Measurements from ENCODE around the gene KRT78. TPM values are rescaled to one million over a fixed set of nuclear protein-coding genes. Genes with fewer than 3 reads are reported as not detected.
A peak's percentile ranks its signal among the peaks of the same experiment; 100 is the strongest.

The KRT78 gene
- total and polyA plus RNA-seq, 9 of the 15 experiments (the other 6 are each of a cell fraction or from before 2014, with no cell fraction given) = not detected

DNA sequence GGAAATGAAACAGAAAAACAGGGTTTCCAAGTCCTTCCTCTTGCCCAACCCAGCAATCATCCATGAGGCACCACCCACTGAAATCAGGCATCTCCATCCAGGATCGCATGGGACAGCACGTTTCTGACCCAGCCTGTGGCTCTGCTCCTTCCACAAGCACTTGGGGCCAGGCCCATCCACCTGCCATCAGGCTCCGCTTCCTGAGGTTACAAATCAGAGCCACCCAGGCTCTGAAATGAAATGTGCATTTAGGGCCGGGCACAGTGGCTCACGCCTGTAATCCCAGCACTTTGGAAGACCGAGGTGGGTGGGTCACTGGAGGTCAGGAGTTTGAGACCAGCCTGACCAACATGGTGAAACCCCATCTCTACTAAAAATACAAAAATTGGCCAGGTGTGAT lies 717 bp upstream of the KRT78 start (continued):
- TF ChIP-seq, protein P1, sequence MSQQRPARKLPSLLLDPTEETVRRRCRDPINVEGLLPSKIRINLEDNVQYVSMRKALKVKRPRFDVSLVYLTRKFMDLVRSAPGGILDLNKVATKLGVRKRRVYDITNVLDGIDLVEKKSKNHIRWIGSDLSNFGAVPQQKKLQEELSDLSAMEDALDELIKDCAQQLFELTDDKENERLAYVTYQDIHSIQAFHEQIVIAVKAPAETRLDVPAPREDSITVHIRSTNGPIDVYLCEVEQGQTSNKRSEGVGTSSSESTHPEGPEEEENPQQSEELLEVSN (IDR thresholded peaks at IDR 0.05; ENCODE audit: borderline replicate concordance in 1 of 2, extremely low read depth in 1 of 2, insufficient read depth in 1 of 2, insufficient read length in 1 of 2, low read depth in 1 of 2, low read length in 1 of 2, poor library complexity in 1 of 2, severe bottlenecking in 1 of 2) = no peak
- TF ChIP-seq, protein P2, sequence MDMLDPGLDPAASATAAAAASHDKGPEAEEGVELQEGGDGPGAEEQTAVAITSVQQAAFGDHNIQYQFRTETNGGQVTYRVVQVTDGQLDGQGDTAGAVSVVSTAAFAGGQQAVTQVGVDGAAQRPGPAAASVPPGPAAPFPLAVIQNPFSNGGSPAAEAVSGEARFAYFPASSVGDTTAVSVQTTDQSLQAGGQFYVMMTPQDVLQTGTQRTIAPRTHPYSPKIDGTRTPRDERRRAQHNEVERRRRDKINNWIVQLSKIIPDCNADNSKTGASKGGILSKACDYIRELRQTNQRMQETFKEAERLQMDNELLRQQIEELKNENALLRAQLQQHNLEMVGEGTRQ (CRISPR knock-in tag; IDR thresholded peaks at IDR 0.05) = no peak
- TF ChIP-seq MAFF (IDR thresholded peaks at IDR 0.05; ENCODE audit: low read length) (no peak), ZNF124 (CRISPR knock-in tag; IDR thresholded peaks at IDR 0.05) (no peak), HNRNPLL (IDR thresholded peaks at IDR 0.05; ENCODE audit: low read depth, low read length, poor library complexity, severe bottlenecking) (no peak), ZNF707 (CRISPR knock-in tag; conservative IDR thresholded peaks at IDR 0.05) (no peak), ZNF165 (CRISPR knock-in tag; IDR thresholded peaks at IDR 0.05; ENCODE audit: borderline replicate concordance) (no peak)

DNA sequence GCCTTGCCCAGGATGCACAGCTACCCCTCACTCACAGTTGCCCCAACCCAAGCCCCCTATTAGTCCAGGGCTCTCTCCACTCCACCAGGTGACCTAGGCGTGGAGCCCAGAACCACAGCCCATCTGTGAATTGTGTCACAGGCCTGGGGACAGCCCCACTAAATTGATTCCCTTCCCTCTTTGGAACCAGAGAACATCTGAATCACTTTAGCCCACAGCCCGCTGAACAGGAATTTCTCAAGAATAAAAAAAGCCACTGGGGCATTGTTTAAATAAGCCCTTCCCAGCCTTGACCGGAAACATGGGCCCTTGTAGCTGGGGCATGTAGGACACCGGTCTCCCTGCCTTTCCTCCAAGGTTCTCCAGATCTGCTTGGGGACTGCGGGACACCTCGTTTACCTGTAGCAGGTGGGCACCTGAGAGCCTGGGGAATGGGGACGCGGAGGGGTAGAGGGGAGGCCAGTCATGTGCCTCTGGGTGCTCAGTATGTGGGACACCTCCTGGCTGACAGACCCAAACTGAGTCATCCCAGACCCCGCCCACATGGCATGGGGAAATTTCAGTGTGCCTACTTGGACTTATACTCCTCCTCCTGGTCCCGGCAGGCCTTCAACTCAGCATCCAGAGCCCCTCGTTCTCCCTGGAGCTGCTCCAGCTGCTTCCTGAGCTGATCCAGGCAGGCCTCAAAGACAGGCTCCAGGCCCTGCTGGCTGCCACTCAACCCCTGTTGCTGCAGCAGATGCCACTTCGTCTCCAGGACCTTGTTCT lies 1.3 kb downstream of the KRT78 start:
- ChIA-PET CTCF (ENCODE audit: low intra/inter-chr PET ratio) (no interaction called here), POLR2A (interaction anchor here (0.6 kb wide), 1 partner anchor 13 kb away, joined by 5 read pairs; no protein-coding TSS in a partner anchor)
- in situ Hi-C loops (cut with MboI) = no loop called here

More for the DNA sequence above, 1.3 kb downstream of the KRT78 start:
- H3K36me3 ChIP-seq (ENCODE audit: control insufficient read depth, insufficient read depth, low read length) = no peaks in the 10 kb centered on the region
- no peak overlapping the region for H3K9ac ChIP-seq (ENCODE audit: insufficient read depth in 1 of 2, low read depth in 2 of 2, low read length in 2 of 2)
- no peak overlapping the region for H3K4me3 ChIP-seq
- 8% methylated on average over 12 of the region's 12 CpGs for WGBS (ENCODE audit: insufficient coverage, low coverage, missing lambda C conversion rate)
- no peak overlapping the region for H3K27ac ChIP-seq (ENCODE audit: extremely low read depth, low read depth, low read length)
- no peaks in the 10 kb centered on the region for H3K9me1 ChIP-seq (ENCODE audit: control insufficient read depth, insufficient read depth, low read length)
- H4K20me1 ChIP-seq (replicated peaks; ENCODE audit: control insufficient read depth, insufficient read depth, low read length) = peaks cover 6% of the 10 kb centered on the region; the same call in 1 of the 2 replicates
- intact Hi-C loops (cut with micrococcal nuclease) = no loop called here
- no peak for FAIRE-seq
- peak in 1 of 4 experiments; percentile 21 for DNase-seq (ENCODE audit: extremely low read depth in 1 of 4, low spot score in 3 of 4)
- no peak overlapping the region for H3K4me2 ChIP-seq (ENCODE audit: insufficient read depth, low read length)
- peaks cover 20 to 65% of the 10 kb centered on the region in 2 experiments; a peak in 4 of 5 replicates for H3K27me3 ChIP-seq (ENCODE audit: control insufficient read depth in 2 of 2, insufficient read depth in 2 of 2, low read length in 2 of 2)
- TF ChIP-seq SPI1 (IDR thresholded peaks at IDR 0.05; ENCODE audit: borderline replicate concordance, low read depth, low read length) (no peak), PHB2 (IDR thresholded peaks at IDR 0.05; ENCODE audit: low read depth) (no peak)
- no peak for ATAC-seq
- BruUV-seq (replicated peaks) = no TSS peak
- H2AFZ ChIP-seq (ENCODE audit: low read depth, low read length) = no peak overlapping the region
- H3K9me3 ChIP-seq (replicated peaks; ENCODE audit: control insufficient read depth, insufficient read depth, low read depth, low read length) = no peaks in the 10 kb centered on the region
- H3K4me1 ChIP-seq (replicated peaks in 1 of 2; ENCODE audit: control insufficient read depth in 2 of 2, insufficient read depth in 2 of 2, low read length in 2 of 2) = no peaks in the 10 kb centered on the region
- H3K79me2 ChIP-seq (ENCODE audit: control insufficient read depth, insufficient read depth, low read length) = no peaks in the 10 kb centered on the region

Data from K562 (cell line).